Hematopoietic multipotent progenitor cell (in vitro differentiated cells): Measurements from ENCODE around the gene SPRED1. TPM values are rescaled to one million over a fixed set of nuclear protein-coding genes. Genes with fewer than 3 reads are reported as not detected.

Experiments
- total RNA-seq: library from RNA; depleted of rRNA; stranded (reverse); fragments of >200 nt; gene quantifications from one replicate; pipeline ENCODE4 v1.2.3, GENCODE V29; 2012

The SPRED1 gene
- total RNA-seq, 1 donor, result 2.4 TPM

Other genes starting within 250 kb of the SPRED1 start
- 7.3 TPM for gene FAM98B, start 201.3 kb downstream of the SPRED1 start, total RNA-seq